ENCODE data around the gene RXFP3. TPM values are rescaled to one million over a fixed set of nuclear protein-coding genes. Genes with fewer than 3 reads are reported as not detected.

Gene RXFP3
- total and polyA plus RNA-seq, 7 donors, result not detected

- Histone ChIP-seq H3K27me3 (ENCODE audit: insufficient read depth in 3 of 3, low read length in 2 of 3) (no peaks in the 10 kb centered on the region), H3K4me1 (no peaks in the 10 kb centered on the region), H3K36me3 (ENCODE audit: insufficient read depth in 1 of 2, low read depth in 1 of 2) (no peaks in the 10 kb centered on the region), H3K4me3 (no peak overlapping the region), H3K9me3 (no peaks in the 10 kb centered on the region), H3K27ac (no peak overlapping the region)
- DNase-seq (no peak), ATAC-seq (no peak)
- WGBS, 3 donors, result 45 to 61% (median 49%) methylated on average over 10 of the region's 10 CpGs
- intact Hi-C loops (cut with DNase I), result no loop called here
- TF ChIP-seq CTCF (IDR thresholded peaks at IDR 0.05), result peak; percentile 38
These were observed 33.6 kb downstream of the RXFP3 start for GRCh38 chr5:33969572-33970452.

- H3K27ac ChIP-seq, result no peak overlapping the region
- intact Hi-C loops (cut with DNase I), result no loop called here
- H3K36me3 ChIP-seq (ENCODE audit: insufficient read depth in 1 of 2, low read depth in 1 of 2), result no peaks in the 10 kb centered on the region
- H3K4me1 ChIP-seq, result no peaks in the 10 kb centered on the region
- no peaks in the 10 kb centered on the region for H3K27me3 ChIP-seq (ENCODE audit: insufficient read depth in 3 of 3, low read length in 2 of 3)
- H3K4me3 ChIP-seq, result no peak overlapping the region
- no peak for TF ChIP-seq CTCF (IDR thresholded peaks at IDR 0.05)
- DNase-seq, result no peak
- no peak for ATAC-seq
- WGBS, 3 donors, result 78 to 90% (median 83%) methylated on average over 2 of the region's 2 CpGs
- no peaks in the 10 kb centered on the region for H3K9me3 ChIP-seq
These were observed 37.1 kb downstream of the RXFP3 start for GRCh38 chr5:33973271-33973670.

GRCh38 chr5:33975852-33976251, 39.7 kb downstream of the RXFP3 start:
- Histone ChIP-seq H3K4me1 (no peaks in the 10 kb centered on the region), H3K4me3 (no peak overlapping the region), H3K27me3 (ENCODE audit: insufficient read depth in 3 of 3, low read length in 2 of 3) (no peaks in the 10 kb centered on the region), H3K36me3 (ENCODE audit: insufficient read depth in 1 of 2, low read depth in 1 of 2) (no peaks in the 10 kb centered on the region), H3K27ac (no peak overlapping the region), H3K9me3 (no peaks in the 10 kb centered on the region)
- no peak for DNase-seq
- WGBS, 3 donors, result 46 to 51% (median 48%) methylated on average over 5 of the region's 5 CpGs
- TF ChIP-seq CTCF (IDR thresholded peaks at IDR 0.05), result no peak
- ATAC-seq, result no peak
- intact Hi-C loops (cut with DNase I), result no loop called here

GRCh38 chr5:33976307-33976706, 40.1 kb downstream of the RXFP3 start:
- ATAC-seq (no peak), DNase-seq (no peak)
- no peak overlapping the region for H3K27ac ChIP-seq
- H3K27me3 ChIP-seq (ENCODE audit: insufficient read depth in 3 of 3, low read length in 2 of 3), result no peaks in the 10 kb centered on the region
- no peaks in the 10 kb centered on the region for H3K4me1 ChIP-seq
- H3K9me3 ChIP-seq, result no peaks in the 10 kb centered on the region
- H3K36me3 ChIP-seq (ENCODE audit: insufficient read depth in 1 of 2, low read depth in 1 of 2), result no peaks in the 10 kb centered on the region
- TF ChIP-seq CTCF (IDR thresholded peaks at IDR 0.05), result no peak
- WGBS, 3 donors, result 75 to 90% (median 88%) methylated on average over 1 of the region's 1 CpG
- intact Hi-C loops (cut with DNase I), result no loop called here
- no peak overlapping the region for H3K4me3 ChIP-seq

Data from psoas muscle (tissue), 8 donors.